Activated CD8-positive, alpha-beta memory T cell treated with anti-CD3 and anti-CD28 coated beads for 24 hours (primary cell): ENCODE data around the gene TP53BP1.
A peak's percentile ranks its signal among the peaks of the same experiment; 100 is the strongest.

Experiments
- DNase-seq: peaks from one replicate; pipeline ENCODE4 v3.0.0-alpha.2; 2020

Gene TP53BP1

DNA sequence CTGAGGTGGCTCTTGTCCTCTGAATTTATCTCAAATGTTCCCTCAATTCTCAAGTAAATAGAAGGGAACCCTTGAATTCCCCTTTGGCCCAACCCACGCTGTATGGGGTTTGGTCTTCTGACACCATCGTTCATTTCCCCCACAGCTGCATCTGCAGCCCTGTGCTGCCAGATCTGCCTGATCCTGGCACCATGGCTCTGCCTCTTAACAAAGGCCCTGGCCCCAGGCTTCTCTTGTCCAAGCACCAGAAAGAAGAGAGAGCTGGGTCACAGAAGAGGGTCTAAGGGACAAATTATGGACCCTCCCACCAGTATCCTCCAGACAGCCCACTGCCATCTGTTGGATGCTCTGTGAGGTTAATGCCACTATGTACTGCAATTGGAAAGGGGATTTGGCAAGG lies 26.2 kb upstream of the TP53BP1 start:
- no peak for DNase-seq

- DNase-seq: no peak
These were observed 25.3 kb upstream of the TP53BP1 start for GRCh38 chr15:43518197-43518761.

- DNase-seq: no peak
These were observed 24.6 kb upstream of the TP53BP1 start, which contains the start of gene MAP1A for GRCh38 chr15:43517354-43518196. Gene MAP1A (plus strand): TSS chr15:43517608. CDS start chr15:43521474, 3,866 bp downstream.

- no peak for DNase-seq
These were observed 23.9 kb upstream of the TP53BP1 start for GRCh38 chr15:43516801-43517353.

GRCh38 chr15:43516185-43516584 lies 23.2 kb upstream of the TP53BP1 start:
- no peak for DNase-seq

GRCh38 chr15:43515741-43516140 lies 22.8 kb upstream of the TP53BP1 start:
- DNase-seq: no peak

DNA sequence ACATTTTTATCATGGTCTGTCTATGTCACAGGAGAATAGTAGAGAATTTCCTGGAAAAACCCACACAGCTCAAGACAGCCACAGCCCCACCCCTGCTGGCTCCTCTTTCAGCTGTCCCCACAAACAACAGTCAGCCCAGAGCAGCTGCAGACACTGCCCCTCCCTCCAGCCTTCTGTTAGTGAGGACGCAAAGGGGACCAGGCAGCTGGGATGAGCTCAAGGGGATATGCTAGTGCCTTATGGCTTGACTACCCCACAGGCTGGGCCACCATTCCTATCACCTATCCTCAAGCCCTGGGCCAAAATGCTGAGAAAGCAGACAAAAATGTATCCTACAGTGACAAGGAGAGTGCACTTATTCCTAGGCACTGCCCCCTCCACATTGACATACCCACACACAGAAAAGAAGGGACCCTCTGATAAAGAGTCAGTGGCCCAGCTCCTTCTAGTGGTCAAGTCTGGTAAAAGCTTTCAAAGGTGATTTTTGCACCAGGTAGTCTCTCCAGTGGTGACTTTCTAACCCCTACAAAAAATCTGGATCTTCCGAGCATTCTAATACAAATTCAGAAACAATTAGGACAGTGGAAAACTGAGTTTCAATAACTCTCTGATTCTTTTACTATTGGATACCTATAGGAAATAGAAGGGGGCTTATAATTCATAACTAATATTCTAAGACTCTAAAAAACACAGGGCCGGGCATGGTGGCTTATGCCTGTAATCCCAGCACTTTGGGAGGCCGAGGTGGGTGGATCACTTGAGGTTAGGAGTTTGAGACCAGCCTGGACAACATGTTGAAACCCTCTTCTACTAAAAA lies 21.5 kb upstream of the TP53BP1 start:
- no peak for DNase-seq

GRCh38 chr15:43513550-43513949 lies 20.6 kb upstream of the TP53BP1 start:
- DNase-seq: no peak

- no peak for DNase-seq
These were observed 18.3 kb upstream of the TP53BP1 start for GRCh38 chr15:43511012-43511885.

DNA sequence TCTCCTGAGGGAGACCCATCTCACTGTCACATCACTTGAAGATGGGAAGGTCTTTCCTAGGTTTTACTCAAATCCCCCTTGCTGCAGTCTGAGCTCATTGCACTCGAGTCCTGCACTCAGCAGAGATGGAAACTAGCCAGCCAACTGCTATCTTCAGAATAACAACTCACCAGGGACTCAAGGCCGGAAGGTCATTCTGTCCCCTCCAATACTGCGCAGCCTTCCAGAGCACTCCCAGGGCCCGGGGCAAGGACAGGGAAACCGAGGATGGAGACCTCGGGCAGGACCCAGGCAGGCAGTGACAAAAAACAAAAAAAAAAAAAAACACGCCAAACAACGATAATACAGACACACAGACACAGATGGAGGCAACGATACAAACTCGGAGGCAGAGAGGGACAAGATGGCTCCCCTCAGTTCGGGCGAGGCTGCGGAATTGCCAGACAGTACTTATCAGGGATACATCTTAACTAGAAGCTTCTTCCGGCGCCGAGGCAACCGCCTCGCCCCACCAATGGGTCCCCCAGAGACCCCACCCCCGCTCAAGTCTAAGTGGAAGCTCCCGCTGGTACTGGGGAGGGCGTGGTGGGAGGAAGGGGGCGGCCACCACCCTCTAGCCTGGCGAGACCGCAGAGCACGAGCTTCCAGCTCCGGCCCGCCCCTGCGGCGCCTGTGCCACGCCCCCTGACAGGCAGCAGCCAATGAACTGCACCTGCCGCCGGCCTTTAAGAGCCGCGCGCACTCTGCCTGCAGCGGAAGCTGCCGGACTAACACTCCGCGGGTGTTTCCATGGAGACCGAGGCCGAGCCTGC lies 17.4 kb upstream of the TP53BP1 start:
- DNase-seq: peak; percentile 97

GRCh38 chr15:43509660-43510199 lies 16.8 kb upstream of the TP53BP1 start:
- no peak for DNase-seq

- DNase-seq: no peak
These were observed 16.2 kb upstream of the TP53BP1 start for GRCh38 chr15:43508991-43509659.

GRCh38 chr15:43508421-43508820 lies 15.5 kb upstream of the TP53BP1 start:
- DNase-seq: no peak

- DNase-seq: no peak
These were observed 12.8 kb upstream of the TP53BP1 start for GRCh38 chr15:43505738-43506137.

DNA sequence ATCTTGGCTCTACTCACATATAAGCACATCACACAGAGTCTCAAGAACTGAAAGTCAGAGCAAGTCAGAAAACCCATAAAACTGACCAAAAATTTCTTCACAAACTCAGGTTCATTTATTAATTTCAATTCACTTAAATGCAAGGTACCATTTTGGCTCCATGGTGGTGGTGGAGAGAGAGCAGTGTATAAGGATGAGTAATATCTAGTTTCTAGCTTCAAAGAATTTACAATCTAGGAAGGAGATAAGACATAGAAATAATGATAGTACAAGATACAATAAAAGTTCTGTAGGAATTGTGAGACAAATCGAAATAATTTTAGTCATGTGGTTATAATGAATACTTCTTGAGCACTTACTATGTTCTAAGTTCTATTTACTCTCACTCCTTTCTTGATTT lies 6.7 kb upstream of the TP53BP1 start:
- DNase-seq: no peak

DNA sequence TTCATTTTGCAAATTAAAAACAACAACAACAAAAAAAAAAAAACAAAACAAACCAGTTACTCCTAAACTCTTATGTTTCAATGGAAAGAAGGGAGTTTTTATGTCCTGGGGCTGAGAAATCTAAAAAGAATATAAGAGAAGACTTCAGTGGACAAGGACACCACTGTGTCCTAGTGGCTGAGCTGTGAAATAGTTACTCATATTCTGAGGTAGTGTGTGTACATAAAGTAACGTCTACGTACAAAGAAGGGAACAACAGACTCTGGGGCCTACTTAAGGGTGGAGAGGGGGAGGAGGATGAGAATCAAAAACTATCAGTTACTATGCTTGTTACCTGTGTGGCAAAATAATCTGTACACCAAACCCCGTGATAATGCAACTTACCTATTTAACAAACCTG lies 6.0 kb upstream of the TP53BP1 start:
- no peak for DNase-seq

GRCh38 chr15:43493703-43494472 lies 932 bp upstream of the TP53BP1 start:
- no peak for DNase-seq

GRCh38 chr15:43492266-43492665 lies 690 bp downstream of the TP53BP1 start:
- no peak for DNase-seq

- DNase-seq: no peak
These were observed 3.8 kb downstream of the TP53BP1 start for GRCh38 chr15:43489191-43489590.

DNA sequence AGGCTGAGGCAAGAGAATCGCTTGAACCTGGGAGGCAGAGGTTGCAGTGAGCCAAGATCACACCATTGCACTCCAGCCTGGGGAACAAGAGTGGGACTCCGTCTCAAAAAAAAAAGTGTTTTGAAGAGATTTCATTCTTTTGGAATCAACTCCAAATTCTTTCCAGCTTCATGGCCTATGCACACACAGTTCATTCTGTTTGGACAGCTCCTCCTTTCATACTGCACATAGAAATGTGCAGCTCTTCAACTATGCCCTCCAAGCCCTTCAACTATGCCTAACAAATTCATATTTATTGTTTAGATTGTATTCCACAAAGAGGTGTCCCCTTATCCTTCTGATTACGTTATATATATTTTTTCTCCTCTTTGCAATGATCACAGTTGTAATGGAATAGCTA lies 4.2 kb downstream of the TP53BP1 start:
- DNase-seq: no peak
